Stimulated activated CD4-positive, alpha-beta T cell treated with anti-CD3 and anti-CD28 coated beads, Interleukin-1b, Interleukin-23, amount 100 ng/mL, for 4 hours (primary cell): Measurements from ENCODE around the gene SLC35E2B.

ENCODE experiments used
- DNase-seq, 2 donors: peaks; one replicate each; pipeline ENCODE4 v3.0.0-alpha.2; 2020; ENCODE audit warnings: low read depth in 2 of 2

SLC35E2B gene

GRCh38 chr1:1624443-1625403 lies 67.9 kb downstream of the SLC35E2B start:
- no peak for DNase-seq

GRCh38 chr1:1623631-1624442 lies 68.8 kb downstream of the SLC35E2B start:
- no peak for DNase-seq

- DNase-seq, result no peak
Measured at GRCh38 chr1:1623181-1623630, 69.4 kb downstream of the SLC35E2B start.

- no peak for DNase-seq
Measured at GRCh38 chr1:1622788-1623094, 69.9 kb downstream of the SLC35E2B start.

GRCh38 chr1:1622010-1622787 lies 70.4 kb downstream of the SLC35E2B start:
- no peak for DNase-seq

- no peak for DNase-seq
Measured at GRCh38 chr1:1621173-1622009, 71.2 kb downstream of the SLC35E2B start.

- DNase-seq, result no peak
Measured at GRCh38 chr1:1620433-1621139, 72.0 kb downstream of the SLC35E2B start.

GRCh38 chr1:1619917-1620361 lies 72.7 kb downstream of the SLC35E2B start:
- DNase-seq, result no peak

- no peak for DNase-seq
Measured at GRCh38 chr1:1618396-1619068, 74.1 kb downstream of the SLC35E2B start.

GRCh38 chr1:1617925-1618324 lies 74.7 kb downstream of the SLC35E2B start:
- DNase-seq, result no peak

GRCh38 chr1:1617516-1617915 lies 75.1 kb downstream of the SLC35E2B start:
- no peak for DNase-seq

GRCh38 chr1:1616838-1617237 lies 75.8 kb downstream of the SLC35E2B start:
- no peak for DNase-seq

GRCh38 chr1:1616045-1616790 lies 76.4 kb downstream of the SLC35E2B start:
- DNase-seq, result peak in 1 of 2 donors; percentile 47

GRCh38 chr1:1615256-1616044 lies 77.1 kb downstream of the SLC35E2B start, which contains the start of gene MIB2:
Gene MIB2, plus strand, starts transcription at chr1:1615500. Its CDS starts 7,953 bp downstream, at chr1:1623453.
- DNase-seq, result peak; percentile 95 to 97

- no peak for DNase-seq
Measured at GRCh38 chr1:1614954-1615255, 77.7 kb downstream of the SLC35E2B start.

GRCh38 chr1:1614204-1614953 lies 78.2 kb downstream of the SLC35E2B start:
- peak in 1 of 2 donors; percentile 39 for DNase-seq

- no peak for DNase-seq
Measured at GRCh38 chr1:1613509-1614082, 79.0 kb downstream of the SLC35E2B start.
